Stimulated activated CD8-positive, alpha-beta memory T cell treated with anti-CD3 and anti-CD28 coated beads, Interleukin-12 subunit alpha, Interleukin-12 subunit beta, amount 100 ng/mL, for 24 hours (primary cell): ENCODE data around the gene RGCC.
"Not testable (repeated sequence)": the region's sequence is repeated elsewhere in the genome, so short reads cannot be mapped to it uniquely, and the experiment has no call there.

Experiments
- DNase-seq: peaks from one replicate; pipeline ENCODE4 v3.0.0-alpha.2; 2020; ENCODE audit errors: extremely low read depth

The RGCC gene

DNA sequence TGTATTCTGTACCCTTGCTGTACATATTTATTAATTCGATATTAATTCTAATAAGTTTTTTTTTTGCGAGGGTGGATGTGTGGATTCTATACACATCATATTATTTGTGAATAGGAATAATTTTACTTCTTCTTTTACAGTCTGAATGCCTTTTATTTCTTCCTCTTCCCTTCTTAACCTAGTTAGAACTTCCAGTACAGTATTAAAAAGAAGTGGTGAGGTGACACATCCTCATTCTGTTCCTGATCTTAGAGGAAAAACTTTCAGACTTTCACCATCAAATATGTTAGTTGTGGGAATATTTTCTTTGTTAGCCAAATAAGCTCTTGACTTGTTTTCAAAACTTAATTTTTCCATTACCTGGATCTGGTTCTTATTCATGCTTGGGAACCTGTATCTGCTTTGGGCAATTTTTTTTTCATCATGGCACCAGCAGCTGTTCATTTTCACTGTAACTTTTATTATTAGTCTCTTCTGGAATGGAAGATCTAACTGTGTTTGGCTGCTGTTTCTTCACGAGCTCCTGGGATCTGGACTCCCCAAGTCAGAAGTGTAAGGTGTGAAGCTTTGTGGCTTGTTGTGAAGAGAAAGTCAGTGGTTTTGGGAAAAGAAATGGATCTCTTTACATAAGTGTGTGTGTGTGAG is 33.1 kb downstream of the RGCC start:
- no peak for DNase-seq

DNA sequence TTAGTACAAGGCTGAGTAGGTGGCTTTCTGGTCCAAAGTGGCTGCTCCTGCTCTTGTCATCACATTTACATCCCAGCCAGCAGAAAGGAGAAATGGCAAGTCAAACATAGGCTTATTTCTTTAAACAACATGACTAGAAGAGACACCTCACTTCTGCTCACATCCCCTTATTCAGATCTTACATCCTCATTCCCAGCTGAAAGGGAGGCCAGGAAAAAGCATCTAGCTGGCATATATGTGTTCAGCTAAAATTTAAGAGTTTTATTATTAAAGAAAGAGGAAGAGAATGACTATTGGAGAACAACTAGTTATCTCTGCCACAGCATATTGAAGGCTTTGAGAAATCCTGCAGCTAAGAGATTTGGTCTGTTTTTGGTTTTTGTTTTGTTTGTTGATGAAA is 34.1 kb downstream of the RGCC start:
- no peak for DNase-seq

DNA sequence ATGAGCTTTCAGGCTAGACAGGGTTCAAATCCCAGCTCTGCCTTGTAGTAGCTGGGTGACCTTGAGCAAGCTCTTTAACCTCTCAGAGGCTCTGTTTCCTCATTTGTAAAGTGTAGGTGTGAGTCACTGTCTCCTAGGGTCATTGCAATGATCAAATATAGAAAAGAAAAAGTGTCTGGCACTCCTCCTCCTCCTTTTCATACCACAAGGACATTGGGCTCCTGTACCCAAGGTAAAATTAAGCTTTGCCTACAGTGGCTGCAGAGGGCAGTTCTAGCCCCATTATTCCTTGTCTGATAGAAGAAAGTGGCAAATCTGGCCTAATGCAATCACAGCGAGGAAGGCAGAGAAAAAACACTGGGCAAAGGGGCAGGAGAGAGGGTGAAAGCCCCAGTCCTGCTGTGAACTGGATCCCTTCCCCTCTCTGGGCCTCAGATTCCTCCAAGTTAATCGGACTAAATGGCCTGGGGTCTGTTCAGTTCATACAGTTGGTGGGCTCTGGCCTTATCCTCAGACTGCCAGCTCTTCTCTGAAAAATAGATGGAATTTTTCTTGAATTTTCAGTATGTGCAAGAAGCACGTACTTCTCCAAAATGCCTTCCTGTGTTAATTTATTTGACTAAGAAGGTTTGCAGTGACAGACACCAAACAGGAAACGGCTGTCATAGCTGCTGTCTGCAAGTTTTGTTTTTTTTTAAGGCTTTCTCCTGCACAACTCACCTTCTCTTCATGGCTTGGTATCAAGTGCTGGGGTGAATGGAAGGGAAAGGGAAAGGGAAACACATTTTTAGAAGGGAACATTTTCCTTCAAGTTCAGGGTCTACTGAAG is 35.3 kb downstream of the RGCC start:
- DNase-seq, result no peak

DNA sequence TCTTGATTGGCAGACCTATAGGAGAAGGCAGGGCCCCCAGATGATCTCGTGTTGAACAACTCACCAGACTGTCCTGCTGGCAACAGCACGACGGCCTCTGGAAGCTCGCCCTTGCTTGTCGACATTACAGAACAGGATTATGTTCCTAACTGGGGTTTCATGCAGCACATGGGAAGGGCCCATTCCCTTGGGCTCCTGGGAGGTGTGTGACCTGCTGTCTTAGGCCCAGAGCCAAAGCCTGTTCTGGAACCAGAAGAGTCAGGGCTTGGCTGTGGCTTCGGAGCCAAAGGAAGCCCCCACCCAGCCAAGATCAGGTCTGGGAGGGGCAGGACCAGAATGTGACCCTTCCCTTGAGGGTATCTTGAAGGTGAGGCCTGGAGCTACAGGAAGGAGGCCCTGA is 36.9 kb downstream of the RGCC start:
- DNase-seq, result no peak

DNA sequence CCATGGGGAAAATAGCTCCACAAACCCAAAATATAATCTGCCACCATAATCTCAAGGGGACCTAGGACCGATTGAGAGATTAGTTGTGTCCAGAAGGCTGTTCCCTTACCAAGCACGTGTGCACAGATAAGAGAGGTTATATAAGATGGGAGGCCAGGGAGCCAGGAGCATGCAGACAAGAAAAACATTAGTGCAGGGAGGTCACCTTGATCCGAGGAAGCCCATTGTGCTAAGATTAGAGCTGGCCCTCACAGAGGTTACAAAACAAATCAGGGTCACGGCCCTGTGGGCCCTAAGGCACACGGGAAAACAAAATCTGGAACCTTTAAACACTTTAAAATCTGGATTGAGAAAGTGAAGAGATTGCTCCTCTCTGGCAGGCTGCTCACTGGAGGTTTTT is 37.7 kb downstream of the RGCC start:
- DNase-seq, result no peak

DNA sequence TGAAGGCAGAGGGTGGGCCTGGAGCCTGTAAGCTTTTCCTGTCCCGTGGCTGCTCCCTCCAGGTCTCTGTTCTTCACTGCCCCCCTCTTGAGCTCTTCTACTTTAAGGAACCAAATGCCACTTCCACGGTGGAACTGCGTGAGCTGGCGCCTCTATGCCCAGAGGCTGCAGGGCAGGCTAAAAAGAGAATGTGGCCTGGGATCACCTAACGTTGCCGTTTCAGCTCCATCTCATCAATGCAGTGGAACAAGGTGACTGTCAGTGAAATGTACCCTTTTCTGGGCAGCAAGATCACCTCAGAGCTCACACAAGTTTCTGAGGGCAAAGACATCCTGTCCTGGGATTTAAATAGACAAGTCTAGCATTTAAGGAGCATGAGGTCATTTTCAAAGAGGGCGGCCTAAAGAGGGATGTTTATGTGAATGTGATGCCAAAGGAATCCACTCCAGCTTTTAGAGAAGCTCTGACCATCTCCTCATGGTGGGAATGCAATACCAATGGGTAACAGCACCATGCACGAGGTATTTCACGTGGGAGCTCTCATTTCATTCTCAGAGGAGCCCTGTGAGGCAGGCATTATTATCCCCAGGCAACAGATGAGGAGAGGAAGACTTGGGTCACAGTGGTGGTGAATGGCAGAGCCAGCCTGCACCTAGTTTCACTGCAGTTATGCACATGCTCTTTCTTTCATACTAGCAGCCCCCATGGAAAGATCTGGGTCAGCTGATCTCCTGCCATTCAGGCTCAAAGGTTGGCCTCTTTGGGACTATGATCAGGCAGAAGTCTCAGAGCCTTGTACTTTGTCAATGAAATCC is 39.3 kb downstream of the RGCC start:
- no peak for DNase-seq

DNA sequence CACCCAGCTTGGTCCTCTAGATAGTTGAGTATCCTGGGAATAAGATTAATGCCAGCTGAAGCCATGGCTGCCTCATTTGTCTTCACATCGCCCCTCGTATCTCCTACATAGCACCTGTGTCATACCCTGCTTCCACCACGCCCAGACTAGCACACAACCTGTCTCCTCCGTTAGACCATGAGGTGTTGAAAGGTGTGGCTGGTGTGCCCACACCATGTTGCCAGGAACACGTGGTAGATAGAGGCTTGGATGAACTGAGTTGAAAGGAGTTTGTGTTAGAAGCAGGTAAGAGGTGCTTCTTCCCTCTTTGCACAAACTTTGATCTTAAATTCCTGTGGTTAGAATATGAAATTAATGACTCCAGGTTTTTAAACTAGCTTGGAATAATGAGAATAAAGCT is 40.1 kb downstream of the RGCC start:
- DNase-seq, result no peak

DNA sequence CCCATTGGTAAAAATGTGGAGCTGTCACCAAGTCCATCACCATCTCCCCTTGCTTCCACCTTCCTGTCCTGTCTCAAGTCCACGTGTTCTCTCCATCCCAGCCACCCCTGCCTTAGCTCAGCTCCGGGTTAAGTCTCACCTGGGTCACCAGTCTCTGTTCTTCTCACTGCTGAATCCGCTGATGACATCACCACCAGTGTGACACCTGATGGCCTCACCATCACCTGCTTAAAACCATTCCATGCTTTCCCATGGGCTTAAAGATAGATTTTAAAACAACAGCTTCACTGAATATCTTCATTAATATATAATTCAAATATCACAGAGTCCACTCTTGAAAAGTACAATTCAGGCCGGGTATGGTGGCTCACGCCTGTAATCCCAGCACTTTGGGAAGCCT is 42.1 kb downstream of the RGCC start:
- DNase-seq, result no peak

DNA sequence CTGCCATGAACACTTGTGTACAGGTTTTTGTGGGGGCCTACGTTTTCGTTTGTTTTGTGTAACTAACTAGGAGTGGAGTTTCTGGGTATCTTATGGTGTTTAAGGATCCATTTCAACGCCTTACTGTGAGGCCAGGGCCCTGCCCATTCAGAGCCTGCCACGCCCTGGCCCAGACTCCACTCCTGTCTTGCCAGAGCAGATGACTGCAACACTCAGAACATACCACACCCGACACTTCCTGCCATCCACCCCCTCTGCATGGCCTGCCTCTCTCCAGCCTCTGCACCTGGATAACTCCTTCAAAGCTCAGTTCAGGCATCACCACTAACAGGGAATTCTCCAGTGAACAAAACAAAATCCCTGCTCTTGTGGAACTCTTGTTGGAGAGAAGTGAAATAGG is 43.2 kb downstream of the RGCC start:
- no peak for DNase-seq

DNA sequence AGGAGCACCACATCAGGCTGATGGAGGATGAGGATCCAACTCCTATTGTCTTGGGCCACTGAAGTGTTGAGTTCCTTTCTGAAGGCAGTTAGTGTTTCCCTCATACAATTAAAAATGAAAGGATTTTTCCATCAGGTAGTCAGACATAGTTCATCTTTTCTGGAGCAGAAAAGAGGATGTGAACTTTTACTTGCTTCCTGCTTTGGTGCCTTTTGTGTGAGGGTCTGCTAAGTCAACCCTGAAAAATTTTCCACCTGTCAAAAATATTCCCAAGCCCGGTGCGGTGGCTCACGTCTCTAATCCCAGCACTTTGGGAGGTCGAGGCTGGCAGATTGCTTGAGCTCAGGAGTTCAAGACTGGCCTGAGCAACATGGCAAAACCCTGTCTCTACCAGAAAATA is 43.9 kb downstream of the RGCC start:
- DNase-seq, result no peak

DNA sequence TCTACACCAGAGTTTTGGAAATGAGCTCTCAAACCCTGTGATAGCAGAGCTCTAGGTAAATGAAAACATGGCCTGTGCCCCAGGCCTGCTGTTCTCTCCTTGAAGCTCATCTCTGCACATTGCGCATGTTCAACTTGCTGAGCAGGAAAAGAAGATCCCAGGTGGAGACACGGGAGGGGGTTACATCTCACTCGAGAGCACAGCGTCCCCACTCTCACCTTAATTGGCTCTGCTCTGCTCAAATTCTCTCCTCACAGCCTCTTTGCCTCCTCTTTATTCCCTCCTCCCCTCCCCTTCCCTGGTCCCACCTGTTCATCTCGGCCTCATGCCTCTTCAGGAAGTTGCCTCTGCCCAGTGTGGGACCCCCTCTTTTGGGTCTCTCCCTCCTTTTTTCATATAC is 44.7 kb downstream of the RGCC start:
- DNase-seq, result no peak

DNA sequence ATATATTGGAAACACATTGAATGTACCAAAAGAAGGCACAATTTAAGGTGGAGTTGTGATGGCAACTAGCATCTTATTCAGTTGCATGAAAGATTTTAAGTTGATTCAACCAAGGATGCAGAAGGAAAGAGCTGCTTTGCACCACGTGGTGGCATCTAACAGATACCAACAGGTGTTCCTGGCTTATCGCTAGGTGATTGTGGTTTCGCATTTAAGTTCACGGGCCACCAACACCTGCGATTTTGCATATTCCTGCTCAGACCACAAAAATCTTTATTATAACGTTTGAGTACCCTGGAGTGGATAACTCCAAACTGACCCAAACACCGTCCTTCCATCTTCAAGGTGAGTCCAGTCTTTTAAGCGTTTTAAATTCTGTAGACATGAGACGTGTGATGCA is 45.3 kb downstream of the RGCC start:
- DNase-seq, result no peak

DNA sequence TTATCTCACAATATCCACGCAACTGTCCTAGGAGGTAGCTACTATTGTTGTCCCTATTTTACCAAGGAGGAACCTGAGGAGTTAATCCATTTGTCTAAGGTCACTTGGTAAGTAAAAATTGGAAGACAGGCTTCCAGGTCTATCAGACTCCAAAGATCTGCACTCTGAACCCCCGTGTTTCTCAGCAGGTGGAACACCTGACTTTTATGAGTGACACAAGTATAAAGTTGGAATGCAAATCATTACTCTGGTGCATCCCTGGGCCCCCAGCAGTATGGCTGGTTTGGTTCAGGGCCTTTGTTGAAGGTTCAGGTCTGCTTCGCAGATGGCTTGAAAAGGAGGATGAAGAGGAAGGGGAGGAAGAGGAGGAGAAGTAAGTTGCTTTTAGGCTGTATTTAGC is 46.0 kb downstream of the RGCC start:
- no peak for DNase-seq

DNA sequence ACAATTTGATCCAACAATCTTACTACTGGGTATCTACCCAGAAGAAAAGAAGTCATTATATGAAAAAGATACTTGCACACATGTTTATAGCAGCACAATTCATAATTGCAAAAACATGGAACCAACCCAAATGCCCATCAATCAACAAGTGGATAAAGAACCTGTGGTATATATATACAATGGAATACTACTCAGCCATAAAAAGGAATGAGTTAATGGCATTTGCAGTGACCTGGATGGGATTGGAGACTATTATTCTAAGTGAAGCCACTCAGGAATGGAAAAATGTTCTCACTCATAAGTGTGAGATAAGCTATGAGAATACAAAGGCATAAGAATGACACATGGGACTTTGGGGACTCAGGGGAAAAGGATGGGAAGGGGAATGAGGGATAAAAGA is 47.3 kb downstream of the RGCC start:
- not testable (repeated sequence) for DNase-seq

DNA sequence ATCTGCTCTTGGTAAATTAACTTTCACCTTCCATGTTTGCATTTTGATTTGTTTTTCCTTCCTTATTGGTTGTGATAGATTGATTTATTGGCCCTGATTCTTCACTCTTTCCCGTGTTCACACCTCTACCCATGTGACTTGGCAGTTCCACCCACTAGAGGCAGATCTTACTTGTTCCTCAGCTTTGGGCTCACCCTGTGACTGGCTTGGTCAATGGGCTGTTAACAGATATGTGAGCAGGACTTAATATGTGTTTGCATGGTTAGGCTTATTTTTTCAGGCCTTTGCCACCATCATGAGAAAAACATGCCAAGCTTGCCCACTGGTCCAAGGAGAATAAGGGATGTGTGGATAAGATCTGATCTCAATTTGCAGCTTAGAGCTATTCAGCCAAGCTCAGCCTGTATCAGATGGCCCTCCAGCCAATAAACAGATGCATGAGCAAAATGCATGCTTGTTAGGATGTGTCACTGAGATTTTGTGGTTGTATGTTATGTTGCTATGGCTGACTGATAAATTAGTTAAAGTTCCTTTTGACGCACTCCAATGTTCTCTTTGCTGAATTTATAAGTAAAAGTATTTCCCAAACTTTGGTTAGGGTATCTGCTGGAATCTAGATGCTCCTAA is 48.0 kb downstream of the RGCC start:
- DNase-seq, result no peak

DNA sequence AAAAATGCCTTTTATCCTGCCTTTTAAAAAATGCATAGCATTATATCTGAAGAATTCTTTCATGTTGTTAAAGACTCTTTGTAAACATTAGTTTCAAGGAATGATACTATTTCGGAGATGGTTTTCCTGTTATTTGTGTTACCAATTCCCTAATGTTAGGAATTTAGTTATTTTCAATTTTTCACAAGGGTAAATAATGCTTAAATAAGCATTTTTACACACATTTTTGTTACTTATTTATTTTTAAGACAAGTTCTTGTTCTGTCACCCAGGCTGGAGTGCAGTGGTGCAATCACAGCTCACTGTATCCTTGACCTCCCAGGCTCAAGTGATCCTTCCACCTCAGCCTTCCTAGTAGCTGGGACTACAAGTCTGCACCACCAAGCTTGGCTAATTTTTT is 49.0 kb downstream of the RGCC start:
- DNase-seq, result no peak

DNA sequence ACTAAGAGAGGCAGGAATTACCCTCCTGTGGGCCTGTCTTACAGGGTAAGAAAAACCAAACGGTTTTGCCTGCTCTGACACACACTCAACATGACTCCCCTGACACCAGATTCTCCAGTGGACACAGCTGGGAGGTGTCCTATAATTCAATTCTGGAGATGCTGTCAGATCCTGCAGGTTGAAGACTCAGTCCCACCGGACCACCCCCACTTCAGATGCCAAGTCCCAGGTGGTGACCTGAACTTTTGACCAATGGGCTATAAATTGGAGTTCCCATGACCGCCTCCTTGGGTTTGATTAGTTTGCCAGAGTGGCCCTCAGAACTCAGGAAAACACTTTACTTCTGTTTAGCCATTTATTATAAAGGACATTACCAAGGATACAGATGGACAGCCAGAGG is 52.6 kb downstream of the RGCC start:
- DNase-seq, result no peak

DNA sequence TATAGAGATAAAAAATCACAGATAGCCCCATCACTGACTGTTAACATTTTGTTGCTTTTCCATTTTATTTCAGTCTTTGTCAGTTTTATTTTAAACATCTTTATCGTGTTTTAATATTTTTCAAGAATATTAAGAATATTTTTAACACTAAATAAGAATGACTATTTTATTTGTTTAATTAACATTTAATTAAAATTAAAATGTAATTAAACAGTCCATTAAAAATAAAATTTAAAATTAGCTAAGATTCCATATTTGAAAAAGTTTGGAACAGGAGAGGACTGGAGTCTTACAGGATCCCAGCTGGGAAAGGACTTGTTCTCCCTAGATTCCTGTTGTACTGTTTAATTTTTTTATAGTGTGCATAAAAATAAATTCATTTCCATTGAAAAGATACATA is 54.5 kb downstream of the RGCC start:
- DNase-seq, result no peak

DNA sequence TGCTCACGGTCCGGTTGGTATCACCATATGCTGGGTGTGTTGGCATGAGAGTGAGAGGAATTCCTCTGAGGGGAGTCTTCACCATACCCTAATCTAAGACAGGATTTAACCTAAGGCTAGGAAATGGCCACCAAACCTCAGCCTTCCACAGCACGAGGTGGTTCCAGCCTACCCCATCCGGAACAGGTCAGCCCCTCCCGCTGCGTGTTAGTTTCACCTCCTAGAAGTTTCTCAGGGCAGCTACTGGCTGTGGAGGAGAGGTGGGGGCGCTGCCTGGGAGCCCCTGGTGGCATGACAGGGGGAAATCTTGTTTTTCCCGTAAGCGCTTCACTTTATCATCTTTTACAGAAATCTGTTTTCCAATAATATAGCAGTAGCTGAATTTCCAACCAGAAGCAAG is 55.1 kb downstream of the RGCC start:
- DNase-seq, result no peak

DNA sequence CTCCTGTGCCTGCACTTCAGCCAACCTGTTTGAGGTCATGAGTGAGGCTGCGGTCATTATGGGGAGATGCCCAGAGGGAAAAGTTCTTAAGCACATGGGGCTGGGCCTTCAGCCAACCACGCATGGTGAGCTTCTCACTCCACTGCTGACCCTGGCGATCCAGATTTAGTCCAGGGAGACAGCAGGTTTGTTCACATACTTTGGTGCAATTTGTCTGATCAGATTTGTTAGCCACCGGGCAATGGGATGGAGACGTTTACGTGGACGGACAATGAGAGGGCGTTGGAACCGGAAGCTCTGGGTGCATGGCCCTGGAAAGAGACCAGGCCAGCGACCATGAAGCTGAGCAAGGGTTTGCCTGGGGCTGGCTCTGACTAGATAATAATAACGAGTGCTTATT is 56.2 kb downstream of the RGCC start:
- DNase-seq, result no peak

DNA sequence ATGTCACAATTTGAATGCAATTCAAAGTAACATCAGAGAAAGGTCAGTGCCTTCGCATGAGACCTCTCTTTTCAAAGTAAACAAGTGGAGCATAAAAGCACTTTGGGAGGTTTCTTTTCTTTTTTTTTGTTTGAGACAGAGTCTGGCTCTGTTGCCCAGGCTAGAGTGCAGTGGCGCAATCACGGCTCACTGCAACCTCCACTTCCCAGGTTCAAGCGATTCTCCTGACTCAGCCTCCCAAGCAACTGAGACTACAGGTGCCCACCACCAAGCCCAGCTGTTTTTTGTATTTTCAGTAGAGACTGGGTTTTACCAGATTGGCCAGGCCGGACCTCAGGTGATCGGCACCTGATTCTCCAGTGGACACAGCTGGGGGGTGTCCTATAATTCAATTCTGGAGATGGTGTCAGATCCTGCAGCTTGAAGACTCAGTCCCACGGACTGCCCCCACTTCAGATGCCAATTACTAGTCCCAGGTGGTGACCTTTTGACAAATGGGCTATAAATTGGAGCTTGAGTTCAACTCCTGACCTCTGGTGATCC is 57.6 kb downstream of the RGCC start:
- DNase-seq, result no peak

DNA sequence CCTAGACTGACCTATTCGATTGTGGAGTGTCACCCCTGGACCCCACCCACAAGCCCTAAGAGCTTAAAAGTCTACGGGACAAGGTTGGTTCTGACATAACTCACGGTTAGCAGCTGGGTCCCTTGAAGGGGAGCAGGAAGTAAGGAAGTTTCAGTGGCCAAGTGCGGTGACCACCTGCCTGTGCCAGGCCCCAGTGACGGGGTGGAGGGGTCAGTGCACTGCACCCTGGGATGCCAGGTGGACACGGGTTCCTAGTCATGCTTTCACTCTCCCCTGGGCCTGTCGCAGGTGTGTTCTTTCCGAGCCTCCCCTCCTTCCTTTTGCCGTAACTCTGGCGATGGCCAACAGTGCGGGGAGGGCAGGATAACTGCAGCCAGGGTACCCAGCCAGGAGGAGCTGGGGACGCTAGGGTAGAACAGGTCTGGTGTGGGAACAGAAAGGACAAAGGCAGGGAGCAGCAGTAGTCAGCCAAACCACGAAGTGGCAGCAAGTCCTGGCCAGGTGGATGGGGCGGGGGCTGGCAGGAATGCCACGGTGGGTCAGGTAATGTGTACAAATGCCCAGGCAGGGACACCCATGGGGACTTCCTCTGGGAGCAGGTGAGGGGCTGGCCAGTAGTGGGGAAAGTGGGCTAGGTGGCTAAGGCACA is 58.3 kb downstream of the RGCC start:
- DNase-seq, result no peak
